Measurements from ENCODE around the gene RHCE.
"Not testable (repeated sequence)": the region's sequence is repeated elsewhere in the genome, so short reads cannot be mapped to it uniquely, and the experiment has no call there.

GRCh38 chr1:25417280-25417679, 3.3 kb downstream of the RHCE start:
- TF ChIP-seq, protein P1, sequence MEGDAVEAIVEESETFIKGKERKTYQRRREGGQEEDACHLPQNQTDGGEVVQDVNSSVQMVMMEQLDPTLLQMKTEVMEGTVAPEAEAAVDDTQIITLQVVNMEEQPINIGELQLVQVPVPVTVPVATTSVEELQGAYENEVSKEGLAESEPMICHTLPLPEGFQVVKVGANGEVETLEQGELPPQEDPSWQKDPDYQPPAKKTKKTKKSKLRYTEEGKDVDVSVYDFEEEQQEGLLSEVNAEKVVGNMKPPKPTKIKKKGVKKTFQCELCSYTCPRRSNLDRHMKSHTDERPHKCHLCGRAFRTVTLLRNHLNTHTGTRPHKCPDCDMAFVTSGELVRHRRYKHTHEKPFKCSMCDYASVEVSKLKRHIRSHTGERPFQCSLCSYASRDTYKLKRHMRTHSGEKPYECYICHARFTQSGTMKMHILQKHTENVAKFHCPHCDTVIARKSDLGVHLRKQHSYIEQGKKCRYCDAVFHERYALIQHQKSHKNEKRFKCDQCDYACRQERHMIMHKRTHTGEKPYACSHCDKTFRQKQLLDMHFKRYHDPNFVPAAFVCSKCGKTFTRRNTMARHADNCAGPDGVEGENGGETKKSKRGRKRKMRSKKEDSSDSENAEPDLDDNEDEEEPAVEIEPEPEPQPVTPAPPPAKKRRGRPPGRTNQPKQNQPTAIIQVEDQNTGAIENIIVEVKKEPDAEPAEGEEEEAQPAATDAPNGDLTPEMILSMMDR (IDR thresholded peaks at IDR 0.05), result not testable (repeated sequence)
- not testable (repeated sequence) for TF ChIP-seq POLR2A (IDR thresholded peaks at IDR 0.05)
